ENCODE measurements around the gene KIF5A.

Gene KIF5A

GRCh38 chr12:57603815-57604453, 54.1 kb downstream of the KIF5A start:
- peak overlapping the region; percentile 72 for H3K4me3 ChIP-seq (ENCODE audit: control insufficient read depth, low read depth, low read length)
- DNase-seq (ENCODE audit: low read depth) = peak; percentile 60
- no peak for TF ChIP-seq CTCF (conservative IDR thresholded peaks at IDR 0.05; ENCODE audit: control insufficient read depth, insufficient read depth, low read depth, low read length)

GRCh38 chr12:57604454-57604991, 54.7 kb downstream of the KIF5A start, which contains the start of gene DTX3:
TSS of gene DTX3 (plus strand) at chr12:57604824. CDS start at chr12:57606518, 1,694 bp downstream.
- peak; percentile 19 for DNase-seq (ENCODE audit: low read depth)
- no peak for TF ChIP-seq CTCF (conservative IDR thresholded peaks at IDR 0.05; ENCODE audit: control insufficient read depth, insufficient read depth, low read depth, low read length)

GRCh38 chr12:57604992-57605810, 55.4 kb downstream of the KIF5A start:
- H3K4me3 ChIP-seq (ENCODE audit: control insufficient read depth, low read depth, low read length) = peak overlapping the region; percentile 72
- peak; percentile 11 for DNase-seq (ENCODE audit: low read depth)
- no peak for TF ChIP-seq CTCF (conservative IDR thresholded peaks at IDR 0.05; ENCODE audit: control insufficient read depth, insufficient read depth, low read depth, low read length)

More at GRCh38 chr12:57604454-57604991, 54.7 kb downstream of the KIF5A start, which contains the start of gene DTX3:
- peak within 1 kb of the TSS; percentile 72 for H3K4me3 ChIP-seq (ENCODE audit: control insufficient read depth, low read depth, low read length)

- no peak for TF ChIP-seq CTCF (conservative IDR thresholded peaks at IDR 0.05; ENCODE audit: control insufficient read depth, insufficient read depth, low read depth, low read length)
- peak overlapping the region; percentile 72 for H3K4me3 ChIP-seq (ENCODE audit: control insufficient read depth, low read depth, low read length)
- DNase-seq (ENCODE audit: low read depth) = no peak
These were observed 56.0 kb downstream of the KIF5A start for GRCh38 chr12:57605811-57606311.

GRCh38 chr12:57606399-57606798, 56.6 kb downstream of the KIF5A start:
- TF ChIP-seq CTCF (conservative IDR thresholded peaks at IDR 0.05; ENCODE audit: control insufficient read depth, insufficient read depth, low read depth, low read length) = no peak
- no peak for DNase-seq (ENCODE audit: low read depth)
- no peak overlapping the region for H3K4me3 ChIP-seq (ENCODE audit: control insufficient read depth, low read depth, low read length)

- TF ChIP-seq CTCF (conservative IDR thresholded peaks at IDR 0.05; ENCODE audit: control insufficient read depth, insufficient read depth, low read depth, low read length) = no peak
- no peak for DNase-seq (ENCODE audit: low read depth)
- no peak overlapping the region for H3K4me3 ChIP-seq (ENCODE audit: control insufficient read depth, low read depth, low read length)
These were observed 57.0 kb downstream of the KIF5A start for GRCh38 chr12:57606821-57607220.

Measured in fibroblast of mammary gland (primary cell).